Astrocyte of the spinal cord (primary cell): ENCODE measurements around the gene LHB.
A peak's percentile ranks its signal among the peaks of the same experiment; 100 is the strongest.

Source experiments
- DNase-seq: peaks from one replicate; pipeline ENCODE4 v3.0.0; 2011; ENCODE audit warnings: low read depth, low spot score
- H3K4me3 ChIP-seq: 2 replicates; pipeline ENCODE4 v1.5.1; 2011; ENCODE audit warnings: low read depth, mild to moderate bottlenecking, low read length, moderate library complexity
- in situ Hi-C: cut with HindIII; loops from 2 replicates; pipeline ENCODE4 v1.10.0; 2017; ENCODE audit warnings: low sequenced_read_pairs
- TF ChIP-seq, protein P1 (sequence below): IDR thresholded peaks from 2 replicates; pipeline ENCODE4 v1.5.1; 2012; ENCODE audit warnings: low read depth, mild to moderate bottlenecking, low read length, inconsistent platforms

Gene LHB

DNA sequence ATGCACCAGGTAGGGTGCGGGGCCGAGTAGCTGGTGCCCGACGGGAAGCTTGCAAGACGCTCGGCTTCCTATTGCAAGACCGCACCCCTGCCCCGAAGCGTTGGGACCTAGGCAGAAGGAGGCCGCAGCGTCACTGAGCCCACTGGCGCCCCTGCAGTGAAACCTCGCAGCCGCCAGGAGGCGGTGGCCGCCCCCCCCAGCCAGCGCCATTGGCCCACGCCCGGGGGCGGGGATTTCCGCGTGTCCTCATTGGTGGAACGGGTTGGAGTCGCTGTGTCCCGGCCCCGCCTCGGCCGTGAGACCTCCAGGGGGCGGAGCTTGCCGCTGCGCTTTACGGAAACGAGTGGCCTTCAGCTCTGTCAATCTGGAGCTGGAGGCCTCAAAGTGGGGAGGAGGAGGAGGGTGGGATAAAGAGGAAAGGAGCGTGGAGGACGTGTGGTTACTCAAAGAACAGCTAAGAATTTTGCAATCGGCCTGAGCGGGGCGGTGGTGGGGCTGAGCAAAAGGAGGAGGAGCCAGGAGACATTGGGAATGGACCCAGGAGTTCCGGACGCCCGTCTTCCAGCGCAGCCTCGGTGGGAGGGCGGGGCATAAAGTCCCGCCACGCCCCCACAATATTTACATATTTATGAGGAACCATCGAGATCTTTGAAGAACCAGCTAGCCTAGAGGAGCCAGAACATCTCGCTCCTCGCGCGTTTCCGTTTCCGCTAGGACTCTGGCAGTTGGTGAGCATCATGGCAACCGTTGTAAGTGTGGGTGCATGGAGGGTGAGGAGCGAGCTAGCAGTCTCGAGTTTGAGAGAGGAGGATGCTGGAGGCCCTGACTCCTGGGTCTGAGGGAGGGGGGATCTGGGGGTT, 23.5 kb downstream of the LHB start, which contains the start of the genes GYS1 and RUVBL2:
Gene GYS1, minus strand, starts transcription at position 135 of the 860 bp plus-strand sequence. CDS start 197 bp downstream, outside the sequence.
Gene RUVBL2, plus strand, starts transcription at position 713 of the 860 bp plus-strand sequence. Its CDS starts 25 bp downstream, at position 738.
- TF ChIP-seq, protein P1, sequence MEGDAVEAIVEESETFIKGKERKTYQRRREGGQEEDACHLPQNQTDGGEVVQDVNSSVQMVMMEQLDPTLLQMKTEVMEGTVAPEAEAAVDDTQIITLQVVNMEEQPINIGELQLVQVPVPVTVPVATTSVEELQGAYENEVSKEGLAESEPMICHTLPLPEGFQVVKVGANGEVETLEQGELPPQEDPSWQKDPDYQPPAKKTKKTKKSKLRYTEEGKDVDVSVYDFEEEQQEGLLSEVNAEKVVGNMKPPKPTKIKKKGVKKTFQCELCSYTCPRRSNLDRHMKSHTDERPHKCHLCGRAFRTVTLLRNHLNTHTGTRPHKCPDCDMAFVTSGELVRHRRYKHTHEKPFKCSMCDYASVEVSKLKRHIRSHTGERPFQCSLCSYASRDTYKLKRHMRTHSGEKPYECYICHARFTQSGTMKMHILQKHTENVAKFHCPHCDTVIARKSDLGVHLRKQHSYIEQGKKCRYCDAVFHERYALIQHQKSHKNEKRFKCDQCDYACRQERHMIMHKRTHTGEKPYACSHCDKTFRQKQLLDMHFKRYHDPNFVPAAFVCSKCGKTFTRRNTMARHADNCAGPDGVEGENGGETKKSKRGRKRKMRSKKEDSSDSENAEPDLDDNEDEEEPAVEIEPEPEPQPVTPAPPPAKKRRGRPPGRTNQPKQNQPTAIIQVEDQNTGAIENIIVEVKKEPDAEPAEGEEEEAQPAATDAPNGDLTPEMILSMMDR: peak; percentile 84
- in situ Hi-C loops: no loop called here
- DNase-seq: peak; percentile 100
- peak within 1 kb of the TSS; percentile 74 for H3K4me3 ChIP-seq

DNA sequence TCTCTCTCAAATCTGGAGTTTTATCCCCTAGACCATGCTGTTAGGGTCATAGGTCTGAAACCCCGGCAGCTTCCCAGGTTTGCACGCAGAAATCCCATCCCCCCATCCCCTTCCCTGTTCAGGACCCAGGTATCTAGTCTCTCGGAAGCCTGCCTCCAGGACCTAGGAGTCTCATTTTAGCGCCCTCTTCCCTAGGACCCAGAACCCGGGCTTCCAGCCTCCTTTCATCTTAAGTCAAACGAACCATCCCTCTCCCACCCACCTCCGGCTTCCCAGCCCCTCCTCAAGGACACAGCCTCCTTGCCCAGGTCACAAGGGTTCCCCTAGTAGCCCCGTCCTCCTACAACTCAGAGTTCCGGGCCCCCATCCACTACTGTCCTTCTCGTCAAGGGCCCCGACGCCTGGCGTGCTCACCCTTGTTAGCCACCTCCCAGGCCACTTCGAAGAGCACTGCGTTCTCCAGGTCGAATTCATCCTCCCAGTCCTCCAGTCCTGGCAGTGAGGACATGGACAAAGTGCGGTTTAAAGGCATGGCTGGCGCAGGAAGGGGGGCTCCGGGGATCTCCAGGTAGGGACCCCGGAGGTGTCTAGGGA, 24.2 kb downstream of the LHB start:
- DNase-seq: no peak
- in situ Hi-C loops: no loop called here
- peak overlapping the region; percentile 74 for H3K4me3 ChIP-seq
- TF ChIP-seq, protein P1: no peak

DNA sequence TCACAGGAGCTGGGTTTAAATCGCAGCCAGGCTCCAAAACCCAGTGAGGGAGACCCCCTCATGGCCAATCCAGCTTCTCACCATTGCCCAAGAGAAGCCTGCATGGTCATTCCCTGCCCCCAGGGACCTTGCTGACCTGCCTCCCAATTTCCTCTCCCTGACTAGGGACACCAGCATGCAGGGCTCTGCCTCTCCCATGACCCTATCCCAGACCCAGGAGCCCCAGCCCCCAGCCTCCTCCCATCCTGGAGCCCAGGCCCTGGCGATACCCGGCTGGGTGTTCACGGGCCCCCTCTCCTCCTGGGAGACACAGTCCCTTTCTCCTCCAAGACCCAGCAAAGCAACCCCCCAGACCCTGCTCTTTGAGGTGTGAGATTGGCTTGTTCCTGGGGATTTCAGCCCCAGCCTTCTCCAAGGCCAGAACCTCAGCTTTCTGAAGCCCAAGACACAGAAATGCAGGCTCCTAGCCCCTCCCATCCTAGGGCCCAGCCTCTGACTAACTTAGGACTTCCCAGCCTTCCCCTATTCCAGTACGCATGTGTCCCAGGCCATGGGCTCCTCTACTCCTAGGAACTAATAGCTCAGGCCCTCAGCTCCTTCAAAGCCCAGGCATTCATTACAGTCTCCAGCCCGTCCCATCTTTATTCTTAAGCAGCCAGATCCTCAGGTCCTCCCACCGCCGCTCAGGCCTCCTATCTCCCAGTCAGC, 24.9 kb downstream of the LHB start:
- peak overlapping the region; percentile 74 for H3K4me3 ChIP-seq
- peak; percentile 77 for DNase-seq
- in situ Hi-C loops: no loop called here
- TF ChIP-seq, protein P1: no peak

DNA sequence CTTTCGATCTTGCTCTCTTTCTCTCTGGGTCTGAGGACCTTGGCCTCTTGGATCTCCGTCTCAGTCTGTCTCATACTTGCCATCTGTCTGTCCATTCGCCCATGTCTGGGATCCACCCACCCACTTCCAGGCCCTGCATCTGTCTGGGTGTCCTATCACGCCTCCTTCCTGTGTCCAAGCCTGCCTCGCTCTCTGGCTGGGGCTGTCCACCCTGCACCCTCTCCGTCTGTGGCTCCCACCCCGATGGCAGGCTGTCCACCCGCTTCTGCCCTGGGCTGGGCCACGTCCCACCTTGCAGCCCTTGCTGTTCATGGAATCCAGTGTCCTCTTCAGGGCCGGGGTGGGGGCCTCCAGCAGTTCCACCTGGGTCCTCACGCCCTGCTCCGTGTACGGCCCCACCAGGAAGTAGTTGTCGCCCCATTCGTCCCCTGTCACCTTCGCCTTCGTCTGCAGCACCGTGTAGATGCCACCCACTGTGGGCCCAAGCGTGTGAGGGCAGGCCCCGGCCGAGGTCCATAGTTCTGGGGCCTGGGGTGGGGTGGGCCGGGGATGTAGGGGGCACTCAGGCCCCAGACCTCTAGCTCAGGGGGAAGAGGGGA, 25.8 kb downstream of the LHB start:
- TF ChIP-seq, protein P1: no peak
- in situ Hi-C loops: no loop called here
- no peak overlapping the region for H3K4me3 ChIP-seq

DNA sequence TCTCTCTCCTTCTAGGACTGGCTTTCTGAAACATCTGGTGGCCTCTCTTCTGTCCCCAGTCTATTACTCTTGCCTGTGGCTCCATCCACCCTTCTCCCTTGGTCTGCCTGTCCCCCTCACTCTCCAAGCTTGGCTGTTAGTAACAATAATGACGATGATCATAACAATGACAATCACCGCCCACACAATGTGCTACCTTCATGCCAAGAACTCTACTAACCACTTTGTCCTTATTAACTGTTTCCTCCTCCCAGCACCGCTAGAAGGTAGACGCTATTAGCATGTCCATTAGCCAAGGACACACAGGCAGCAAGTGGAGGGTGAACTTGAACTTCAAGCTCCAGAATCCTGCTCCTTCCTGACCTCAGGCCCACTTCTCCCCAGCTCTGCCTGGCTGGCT, 26.5 kb downstream of the LHB start:
- no peak for DNase-seq
- no peak overlapping the region for H3K4me3 ChIP-seq
- TF ChIP-seq, protein P1: no peak
- in situ Hi-C loops: no loop called here

More for the DNA sequence above, 25.8 kb downstream of the LHB start:
- no peak for DNase-seq

DNA sequence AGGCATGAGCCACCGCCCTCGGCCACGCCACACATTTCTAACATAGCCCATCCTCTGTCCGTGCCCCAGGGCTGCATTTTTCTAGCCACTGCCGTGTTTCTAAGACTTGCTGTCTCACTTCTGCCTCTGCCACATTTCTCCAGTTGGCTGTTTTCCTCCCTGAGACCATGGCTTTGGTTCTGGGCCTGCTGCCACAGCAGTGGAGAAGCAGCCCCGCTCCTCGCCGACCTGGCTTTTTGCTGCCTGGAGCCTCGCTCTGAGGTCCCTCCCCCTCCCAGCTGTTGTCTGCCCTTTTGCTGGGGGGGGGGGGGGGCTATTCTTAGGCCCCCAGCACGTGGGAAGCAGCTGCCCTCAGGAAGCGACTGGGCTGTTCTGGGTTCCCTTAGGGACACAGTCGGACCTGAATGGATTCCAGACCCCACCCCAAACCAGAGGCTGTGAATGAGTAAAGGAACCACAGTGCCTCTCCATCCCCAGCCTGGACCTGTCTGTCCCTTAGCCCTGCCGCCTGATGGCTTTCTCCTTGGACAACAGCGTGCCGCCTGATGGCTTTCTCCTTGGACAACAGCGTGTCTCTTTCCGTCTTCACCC, 27.1 kb downstream of the LHB start:
- H3K4me3 ChIP-seq: no peak overlapping the region
- TF ChIP-seq, protein P1: no peak
- DNase-seq: no peak
- in situ Hi-C loops: no loop called here
